ENCODE results near the gene TOR1AIP1. TPM values are rescaled to one million over a fixed set of nuclear protein-coding genes. Genes with fewer than 3 reads are reported as not detected.

TOR1AIP1 gene
- total RNA-seq, 1 experiment from 2014 or later, result 34.2 TPM

DNA sequence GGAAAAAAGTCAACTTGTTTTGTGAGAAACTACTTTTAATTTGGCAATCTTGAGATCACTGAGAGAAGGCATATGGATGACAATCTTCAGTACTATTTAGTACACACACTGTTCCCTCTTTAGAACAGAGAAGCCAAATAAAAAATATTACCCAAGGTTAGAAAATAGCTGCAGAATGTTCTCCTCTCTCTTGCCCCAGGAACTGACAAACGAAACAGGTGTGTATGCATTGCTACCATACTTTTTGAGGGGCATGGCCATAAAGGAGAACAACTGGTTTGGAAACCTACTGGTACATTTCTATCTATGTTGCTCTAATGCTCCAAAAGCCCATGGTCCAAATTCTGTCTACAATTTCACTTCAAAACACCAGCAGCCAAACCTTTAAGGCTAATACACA is 10.1 kb upstream of the TOR1AIP1 start:
- DNase-seq, result no peak
- Histone ChIP-seq H3K36me3 (replicated peaks; ENCODE audit: control insufficient read depth, insufficient read depth, low read length) (no peaks in the 10 kb centered on the region; the same call in 1 of the 2 replicates), H3K27me3 (ENCODE audit: control insufficient read depth, insufficient read depth, low read length) (no peaks in the 10 kb centered on the region), H3K4me3 (ENCODE audit: insufficient read depth, low read depth, low read length) (no peak overlapping the region)

GRCh38 chr1:179872558-179872957 is 9.5 kb upstream of the TOR1AIP1 start:
- H3K36me3 ChIP-seq (replicated peaks; ENCODE audit: control insufficient read depth, insufficient read depth, low read length), result no peaks in the 10 kb centered on the region; the same call in 1 of the 2 replicates
- H3K4me3 ChIP-seq (ENCODE audit: insufficient read depth, low read depth, low read length), result no peak overlapping the region
- no peaks in the 10 kb centered on the region for H3K27me3 ChIP-seq (ENCODE audit: control insufficient read depth, insufficient read depth, low read length)
- no peak for DNase-seq

DNA sequence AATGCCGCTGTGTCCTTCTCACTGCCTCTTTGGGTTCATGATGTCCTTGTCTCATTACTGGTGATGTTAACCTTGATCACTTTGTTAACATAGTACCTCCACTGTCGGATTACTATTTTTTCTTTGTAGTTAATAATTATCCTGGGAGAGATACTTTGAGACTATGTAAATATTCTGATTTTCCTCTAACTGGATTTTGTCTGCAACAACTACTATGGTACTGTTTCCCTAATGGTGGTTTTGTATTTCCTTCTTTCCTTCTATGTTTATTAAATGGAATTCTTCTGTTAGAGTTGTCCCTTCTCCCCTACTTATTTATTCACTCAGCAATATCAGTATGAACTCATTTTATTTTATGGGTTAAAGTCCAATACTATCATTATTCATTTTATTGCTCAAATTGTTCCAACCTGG is 8.6 kb upstream of the TOR1AIP1 start:
- Histone ChIP-seq H3K27me3 (ENCODE audit: control insufficient read depth, insufficient read depth, low read length) (no peaks in the 10 kb centered on the region), H3K36me3 (replicated peaks; ENCODE audit: control insufficient read depth, insufficient read depth, low read length) (no peaks in the 10 kb centered on the region; the same call in 1 of the 2 replicates), H3K4me3 (ENCODE audit: insufficient read depth, low read depth, low read length) (no peak overlapping the region)
- DNase-seq, result no peak

DNA sequence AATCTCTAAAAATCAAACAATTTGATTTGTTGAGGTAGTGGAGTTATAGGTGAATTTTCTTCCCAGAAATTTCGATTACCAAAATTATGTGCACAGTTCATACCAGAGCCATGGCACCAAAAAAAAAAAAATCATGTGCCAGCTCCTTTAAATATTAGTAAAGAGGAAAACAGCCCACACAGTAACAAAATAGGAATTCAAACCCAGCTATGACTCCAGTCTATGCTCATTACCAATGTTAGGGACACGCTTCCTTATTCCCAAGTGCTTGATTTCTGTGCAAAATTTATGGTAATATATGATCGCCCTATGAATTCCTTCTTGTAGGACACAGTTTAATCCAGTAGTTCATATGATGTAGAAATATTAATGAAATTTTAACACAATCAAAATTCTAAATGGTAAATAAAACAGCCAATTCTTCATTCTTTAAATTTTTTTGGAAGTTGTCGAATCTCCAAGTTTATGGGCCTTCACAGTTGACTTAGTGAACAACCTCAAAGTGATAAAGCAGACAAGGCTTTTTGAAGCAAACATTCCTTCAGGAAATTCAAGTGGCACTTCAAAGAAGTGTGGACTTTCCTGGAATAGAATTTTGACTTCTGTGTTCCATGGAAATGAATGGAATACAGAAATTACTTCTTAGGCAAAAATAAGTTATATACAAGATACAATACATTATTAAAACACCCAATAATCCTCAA is 6.3 kb upstream of the TOR1AIP1 start:
- no peak overlapping the region for H3K4me3 ChIP-seq (ENCODE audit: insufficient read depth, low read depth, low read length)
- no peaks in the 10 kb centered on the region; the same call in 1 of the 2 replicates for H3K36me3 ChIP-seq (replicated peaks; ENCODE audit: control insufficient read depth, insufficient read depth, low read length)
- DNase-seq, result no peak
- H3K27me3 ChIP-seq (ENCODE audit: control insufficient read depth, insufficient read depth, low read length), result no peaks in the 10 kb centered on the region

GRCh38 chr1:179876300-179876715 is 5.8 kb upstream of the TOR1AIP1 start:
- H3K36me3 ChIP-seq (replicated peaks; ENCODE audit: control insufficient read depth, insufficient read depth, low read length), result no peaks in the 10 kb centered on the region; the same call in 1 of the 2 replicates
- DNase-seq, result no peak
- no peak overlapping the region; the same call in 1 of the 2 replicates for H3K4me3 ChIP-seq (ENCODE audit: insufficient read depth, low read depth, low read length)
- H3K27me3 ChIP-seq (ENCODE audit: control insufficient read depth, insufficient read depth, low read length), result no peaks in the 10 kb centered on the region

DNA sequence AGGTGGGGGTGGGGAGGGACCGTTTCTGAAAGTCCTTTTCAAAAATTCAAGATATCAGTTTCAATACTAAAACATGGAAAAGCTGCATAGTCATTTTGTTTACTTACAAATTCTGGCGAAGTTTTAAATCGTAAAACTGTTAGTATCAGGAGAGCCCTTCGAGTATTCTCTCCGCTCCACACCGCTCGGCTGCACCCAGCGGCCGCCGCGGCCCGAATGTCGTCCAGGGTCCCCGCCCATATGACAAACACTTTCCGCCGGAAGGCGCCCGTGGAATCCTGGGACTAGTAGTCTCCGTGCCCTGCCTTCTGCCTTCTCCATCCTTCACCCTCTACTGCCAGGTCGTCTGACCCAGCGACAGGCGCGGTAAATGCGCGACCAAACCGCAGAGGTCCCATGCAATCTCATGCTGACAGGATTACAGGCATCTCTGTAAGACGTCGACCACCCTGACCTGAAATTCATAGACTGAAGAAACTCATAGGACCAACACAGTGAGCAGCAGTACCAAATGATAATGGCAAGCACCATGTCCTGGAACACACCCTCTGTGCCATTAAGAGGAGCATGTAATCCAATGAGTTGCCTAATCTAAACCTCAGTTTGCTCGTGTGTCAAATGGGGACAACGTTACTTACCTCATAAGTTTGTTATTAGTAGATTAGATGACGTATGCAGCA is 4.4 kb upstream of the TOR1AIP1 start, which contains the start of gene TOR1AIP2:
Gene TOR1AIP2 (minus strand): TSS at position 218 of the 680 bp plus-strand sequence. CDS start 25,138 bp downstream, outside the sequence.
- peak; percentile 88 for DNase-seq
- Histone ChIP-seq H3K4me3 (ENCODE audit: insufficient read depth, low read depth, low read length) (peak within 1 kb of the TSS; percentile 71), H3K36me3 (replicated peaks; ENCODE audit: control insufficient read depth, insufficient read depth, low read length) (no peaks in the 10 kb centered on the region; the same call in 1 of the 2 replicates), H3K27me3 (ENCODE audit: control insufficient read depth, insufficient read depth, low read length) (no peaks in the 10 kb centered on the region)

- Histone ChIP-seq H3K27me3 (ENCODE audit: control insufficient read depth, insufficient read depth, low read length) (no peaks in the 10 kb centered on the region), H3K36me3 (replicated peaks; ENCODE audit: control insufficient read depth, insufficient read depth, low read length) (peaks cover 2% of the 10 kb centered on the region), H3K4me3 (ENCODE audit: insufficient read depth, low read depth, low read length) (no peak overlapping the region)
- DNase-seq, result no peak
Observed at GRCh38 chr1:179879797-179880196, 2.3 kb upstream of the TOR1AIP1 start.

- Histone ChIP-seq H3K4me3 (ENCODE audit: insufficient read depth, low read depth, low read length) (peak overlapping the region; percentile 94), H3K27me3 (ENCODE audit: control insufficient read depth, insufficient read depth, low read length) (no peaks in the 10 kb centered on the region), H3K36me3 (replicated peaks; ENCODE audit: control insufficient read depth, insufficient read depth, low read length) (peaks cover 5% of the 10 kb centered on the region)
- DNase-seq, result peak; percentile 79
Observed at GRCh38 chr1:179881642-179882252, 338 bp upstream of the TOR1AIP1 start.

- H3K27me3 ChIP-seq (ENCODE audit: control insufficient read depth, insufficient read depth, low read length), result no peaks in the 10 kb centered on the region
- DNase-seq, result peak; percentile 79
- H3K36me3 ChIP-seq (replicated peaks; ENCODE audit: control insufficient read depth, insufficient read depth, low read length), result peaks cover 5% of the 10 kb centered on the region
- H3K4me3 ChIP-seq (ENCODE audit: insufficient read depth, low read depth, low read length), result peak overlapping the region; percentile 94
Observed at GRCh38 chr1:179883040-179883744, 1.1 kb downstream of the TOR1AIP1 start.

- DNase-seq, result peak; percentile 59
- Histone ChIP-seq H3K36me3 (replicated peaks; ENCODE audit: control insufficient read depth, insufficient read depth, low read length) (peaks cover 5% of the 10 kb centered on the region), H3K27me3 (ENCODE audit: control insufficient read depth, insufficient read depth, low read length) (no peaks in the 10 kb centered on the region), H3K4me3 (ENCODE audit: insufficient read depth, low read depth, low read length) (peak overlapping the region; percentile 94)
Observed at GRCh38 chr1:179883745-179884138, 1.7 kb downstream of the TOR1AIP1 start.

DNA sequence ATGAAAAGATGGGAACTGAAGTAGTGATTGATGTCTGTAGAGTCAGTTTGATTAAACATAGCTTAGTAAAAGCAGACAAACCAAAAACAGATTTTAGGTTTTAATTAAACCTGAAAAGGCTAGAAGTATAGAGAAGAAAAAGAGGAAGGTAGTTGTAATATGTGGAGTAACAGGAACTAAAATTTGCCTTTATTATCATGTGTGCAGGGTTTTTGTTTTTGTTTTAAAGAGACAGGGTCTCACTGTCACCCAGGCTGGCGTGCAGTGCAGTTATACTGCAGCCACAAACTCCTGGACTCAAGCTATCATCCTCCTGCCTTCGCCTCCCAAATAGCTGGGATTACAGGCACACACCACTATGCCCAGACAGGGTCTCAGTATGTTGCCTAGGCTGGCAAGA is 6.0 kb downstream of the TOR1AIP1 start:
- no peak for DNase-seq
- H3K27me3 ChIP-seq (ENCODE audit: control insufficient read depth, insufficient read depth, low read length), result no peaks in the 10 kb centered on the region
- H3K4me3 ChIP-seq (ENCODE audit: insufficient read depth, low read depth, low read length), result no peak overlapping the region
- peaks cover 5% of the 10 kb centered on the region for H3K36me3 ChIP-seq (replicated peaks; ENCODE audit: control insufficient read depth, insufficient read depth, low read length)

DNA sequence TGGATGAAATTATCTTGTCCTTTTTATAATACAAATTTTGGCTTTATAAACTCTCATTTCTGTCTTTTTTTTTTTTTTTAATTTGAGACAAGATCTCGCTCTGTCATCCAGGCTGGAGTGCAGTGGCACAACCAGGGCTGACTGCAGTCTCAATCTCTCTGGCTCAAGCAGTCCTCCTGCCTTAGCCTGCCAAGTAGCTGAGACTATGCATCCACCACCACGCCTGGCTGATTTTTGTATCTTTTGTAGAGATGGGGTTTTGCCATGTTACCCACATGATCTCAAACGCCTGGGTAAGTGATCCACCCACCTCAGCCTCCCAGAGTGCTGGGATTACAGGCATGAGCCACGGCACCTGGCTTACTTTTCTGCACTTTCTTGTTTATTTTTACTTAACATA is 7.5 kb downstream of the TOR1AIP1 start:
- Histone ChIP-seq H3K27me3 (ENCODE audit: control insufficient read depth, insufficient read depth, low read length) (no peaks in the 10 kb centered on the region), H3K36me3 (replicated peaks; ENCODE audit: control insufficient read depth, insufficient read depth, low read length) (peaks cover 5% of the 10 kb centered on the region)

DNA sequence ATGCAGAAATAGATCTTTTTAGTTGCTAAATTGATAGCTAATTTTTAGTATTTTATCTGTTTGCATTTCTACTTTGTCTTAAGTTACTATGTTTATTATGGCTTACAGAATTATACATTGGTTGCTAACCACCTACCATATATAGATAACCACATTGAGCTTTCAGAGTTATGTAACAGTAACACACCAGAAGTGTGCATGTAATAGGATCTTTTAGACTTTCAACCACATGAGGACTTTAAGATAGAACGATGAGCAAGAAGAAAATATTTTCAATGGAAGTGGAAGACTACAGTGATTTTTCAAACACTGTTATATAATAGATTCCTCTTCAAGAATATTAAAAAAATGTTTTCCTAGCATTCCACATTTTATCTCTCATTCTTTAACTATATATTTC is 28.8 kb downstream of the TOR1AIP1 start:
- Histone ChIP-seq H3K4me3 (ENCODE audit: insufficient read depth, low read depth, low read length) (no peak overlapping the region), H3K36me3 (replicated peaks; ENCODE audit: control insufficient read depth, insufficient read depth, low read length) (no peaks in the 10 kb centered on the region; the same call in 1 of the 2 replicates), H3K27me3 (ENCODE audit: control insufficient read depth, insufficient read depth, low read length) (no peaks in the 10 kb centered on the region)
- no peak for DNase-seq

More for the DNA sequence above, 7.5 kb downstream of the TOR1AIP1 start:
- H3K4me3 ChIP-seq (ENCODE audit: insufficient read depth, low read depth, low read length), result no peak overlapping the region
- DNase-seq, result no peak

DNA sequence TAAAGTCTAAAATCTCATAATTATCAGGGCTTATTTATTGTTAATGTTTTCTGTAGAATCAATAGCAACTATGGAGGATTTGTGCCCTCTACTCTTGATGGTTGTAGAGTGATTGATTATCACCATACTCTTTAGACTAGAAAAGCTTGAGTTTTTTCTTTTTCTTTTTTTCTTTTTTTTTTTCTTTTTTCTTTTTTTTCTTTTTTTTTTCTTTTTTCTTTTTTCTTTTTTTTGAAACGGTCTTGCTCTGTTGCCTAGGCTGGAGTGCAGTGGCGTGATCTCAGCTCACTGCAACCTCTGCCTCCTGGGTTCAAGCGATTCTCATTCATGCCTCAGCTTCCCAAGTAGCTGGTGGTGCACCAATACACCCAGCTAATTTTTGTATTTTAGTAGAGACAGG is 29.7 kb downstream of the TOR1AIP1 start:
- no peak for DNase-seq
- H3K36me3 ChIP-seq (replicated peaks; ENCODE audit: control insufficient read depth, insufficient read depth, low read length), result no peaks in the 10 kb centered on the region; the same call in 1 of the 2 replicates
- H3K27me3 ChIP-seq (ENCODE audit: control insufficient read depth, insufficient read depth, low read length), result no peaks in the 10 kb centered on the region
- H3K4me3 ChIP-seq (ENCODE audit: insufficient read depth, low read depth, low read length), result no peak overlapping the region

All from H7 (cell line).